DMS114 treated with DMSO at 0.1 percent for 48 hours (cell line): ENCODE results near the gene NPRL2.

Experiments
- DNase-seq: peaks from one replicate; lab custom pipeline; 2025; ENCODE audit not compliant: unreplicated experiment; lab: John Stamatoyannopoulos, UW

NPRL2 gene

GRCh38 chr3:50351323-50351697, 735 bp upstream of the NPRL2 start:
- DNase-seq: no peak

- DNase-seq: no peak
Observed at GRCh38 chr3:50350213-50350526, 405 bp downstream of the NPRL2 start.

GRCh38 chr3:50347187-50347813, 3.3 kb downstream of the NPRL2 start:
- DNase-seq: no peak

GRCh38 chr3:50345586-50346234, 4.9 kb downstream of the NPRL2 start, which contains the start of gene ZMYND10:
Gene ZMYND10, minus strand, starts transcription at chr3:50345732. Its CDS starts 153 bp downstream, at chr3:50345579.
- DNase-seq: peak; percentile 52

- DNase-seq: no peak
Observed at GRCh38 chr3:50345008-50345407, 5.6 kb downstream of the NPRL2 start.

- no peak for DNase-seq
Observed at GRCh38 chr3:50342813-50343633, 7.6 kb downstream of the NPRL2 start.

GRCh38 chr3:50341996-50342650, 8.5 kb downstream of the NPRL2 start:
- DNase-seq: no peak

GRCh38 chr3:50341537-50341936, 9.0 kb downstream of the NPRL2 start:
- no peak for DNase-seq

- DNase-seq: no peak
Observed at GRCh38 chr3:50340448-50341329, 9.9 kb downstream of the NPRL2 start, which contains the start of gene RASSF1. Gene RASSF1, minus strand, starts transcription at chr3:50340836. Its CDS starts 31 bp downstream, at chr3:50340805.

- no peak for DNase-seq
Observed at GRCh38 chr3:50340147-50340447, 10.5 kb downstream of the NPRL2 start.

- DNase-seq: no peak
Observed at GRCh38 chr3:50339485-50340146, 11.0 kb downstream of the NPRL2 start.

GRCh38 chr3:50338965-50339364, 11.6 kb downstream of the NPRL2 start:
- no peak for DNase-seq

- DNase-seq: peak; percentile 91
Observed at GRCh38 chr3:50337175-50337861, 13.3 kb downstream of the NPRL2 start.

- no peak for DNase-seq
Observed at GRCh38 chr3:50336452-50337174, 14.0 kb downstream of the NPRL2 start.

- DNase-seq: no peak
Observed at GRCh38 chr3:50334339-50335075, 16.1 kb downstream of the NPRL2 start.

GRCh38 chr3:50333744-50334328, 16.7 kb downstream of the NPRL2 start:
- no peak for DNase-seq

- DNase-seq: no peak
Observed at GRCh38 chr3:50331364-50331907, 19.1 kb downstream of the NPRL2 start.

GRCh38 chr3:50330330-50330729, 20.2 kb downstream of the NPRL2 start:
- DNase-seq: no peak
